SK-N-SH treated with all-trans-retinoic acid at 6 μM for 48 hours (cell line): Measurements from ENCODE around the gene ARHGEF40.

Source experiments
- ISL1 ChIP-seq: fragments of 250-450 bp; sonication (Bioruptor Pico); IDR thresholded peaks from 2 replicates; pipeline ENCODE4 v2.1.2; 2022; ENCODE audit warnings: mild to moderate bottlenecking, moderate library complexity
- RARB ChIP-seq: fragments of 250-450 bp; sonication (Bioruptor Pico); IDR thresholded peaks from 2 replicates; pipeline ENCODE4 v1.8.0; 2021; ENCODE audit warnings: mild to moderate bottlenecking, moderate library complexity
- ZNF70 ChIP-seq: fragments of 450-650 bp; formaldehyde crosslinking; IDR thresholded peaks from 2 replicates; pipeline ENCODE4 v1.5.0; 2020; ENCODE audit warnings: mild to moderate bottlenecking, moderate library complexity

GRCh38 chr14:21118933-21119332 lies 48.8 kb downstream of the ARHGEF40 start:
- TF ChIP-seq ISL1 (CRISPR knock-in tag) (no peak), RARB (CRISPR knock-in tag) (no peak), ZNF70 (CRISPR knock-in tag) (no peak)
